K562 (cell line): ENCODE results near the gene PCYT1A.

Experiments used
- BRCA1 ChIP-seq, 2 experiments: fragments of 450-650 bp in 1 of 2; sonication (generic) in 1 of 2; formaldehyde crosslinking in 1 of 2; IDR thresholded peaks; 2 replicates each; pipeline versions ENCODE4 v1.5.0 to v1.6.1; 2017 to 2020; ENCODE audit warnings: mild to moderate bottlenecking in 1 of 2, missing genetic modification reagents in 1 of 2
- CBX8 ChIP-seq: fragments of 200-600 bp; sonication (generic); IDR thresholded peaks from 2 replicates; pipeline ENCODE4 v1.6.1; 2012; ENCODE audit warnings: borderline replicate concordance, mixed run types, low read depth, mild to moderate bottlenecking, moderate library complexity, mixed read lengths, low read length, control low read depth, inconsistent platforms; ENCODE audit not compliant: poor library complexity, severe bottlenecking; ENCODE audit errors: extremely low read depth
- CTCF ChIP-seq, 3 experiments: IDR thresholded peaks in 2 of 3; conservative IDR thresholded peaks in 1 of 3; 2 replicates each; pipeline ENCODE4 v1.5.1; 2011 to 2012; ENCODE audit warnings: low read length in 3 of 3, mild to moderate bottlenecking in 3 of 3, control low read depth in 2 of 3, improper control_type of control experiment in 1 of 3, inconsistent platforms in 1 of 3, low read depth in 1 of 3, mixed read lengths in 1 of 3, moderate library complexity in 1 of 3; ENCODE audit not compliant: insufficient read depth in 2 of 3
- NFATC3 ChIP-seq: fragments of 450-650 bp; IDR thresholded peaks from 2 replicates; pipeline ENCODE4 v1.6.1; 2017; ENCODE audit warnings: mild to moderate bottlenecking
- NFRKB ChIP-seq: fragments of 450-650 bp; IDR thresholded peaks from 2 replicates; pipeline ENCODE4 v1.6.1; 2016; ENCODE audit warnings: low read depth
- REST ChIP-seq, 2 experiments: fragments of 450-650 bp; formaldehyde crosslinking in 1 of 2; IDR thresholded peaks; 2 replicates each; pipeline versions ENCODE4 v1.4.0 to v1.6.1; 2014 to 2020; ENCODE audit warnings: mild to moderate bottlenecking in 2 of 2, borderline replicate concordance in 1 of 2, low read depth in 1 of 2

- TF ChIP-seq NFATC3 (no peak), REST (IDR thresholded peaks at IDR 0.05; ENCODE audit: borderline replicate concordance) (no peak), REST (CRISPR knock-in tag; IDR thresholded peaks at IDR 0.05; ENCODE audit: low read depth) (no peak), CTCF (IDR thresholded peaks at IDR 0.05 in 2 of 3, conservative IDR thresholded peaks at IDR 0.05 in 1 of 3; ENCODE audit: insufficient read depth in 2 of 3, low read depth in 1 of 3, low read length in 3 of 3) (no peak), CBX8 (no peak), NFRKB (no peak), BRCA1 (IDR thresholded peaks at IDR 0.05) (no peak), BRCA1 (CRISPR knock-in tag; IDR thresholded peaks at IDR 0.05) (no peak)
Measured at GRCh38 chr3:196255776-196256175, 31.8 kb downstream of the PCYT1A start.
